AG04449 (cell line): ENCODE data around the gene ESRP2.

Source experiments
- CTCF ChIA-PET: fragments of 350-600 bp; formaldehyde crosslinking; extraction: SDS; loops from one replicate; lab custom pipeline; 2021; ENCODE audit warnings: antibody characterized with exemption; lab: Yijun Ruan, JAX
- POLR2A ChIA-PET: fragments of 400-600, 350-600 bp; formaldehyde crosslinking; extraction: SDS; loops from one replicate; lab custom pipeline; 2020; ENCODE audit warnings: antibody characterized with exemption, inconsistent platforms; lab: Yijun Ruan, JAX
- DNase-seq: peaks from one replicate; pipeline ENCODE4 v3.0.0-alpha.2; 2010; ENCODE audit warnings: low read depth, low spot score
- H3K4me3 ChIP-seq: 2 replicates; pipeline ENCODE4 v1.5.1; 2011; ENCODE audit warnings: low read depth, mild to moderate bottlenecking, control low read depth, low read length
- CTCF ChIP-seq: IDR thresholded peaks from one replicate; pipeline ENCODE4 v1.5.1; 2011; ENCODE audit warnings: mild to moderate bottlenecking, moderate library complexity, low read length, control low read depth, inconsistent platforms; ENCODE audit not compliant: insufficient read depth; ENCODE audit errors: missing control alignments

The ESRP2 gene

GRCh38 chr16:68238029-68238345, 2.1 kb upstream of the ESRP2 start:
- no peak for DNase-seq
- peak overlapping the region; percentile 60 for H3K4me3 ChIP-seq
- POLR2A ChIA-PET, result interaction anchor here (0.6 to 1.9 kb wide), 6 partner anchors 20 to 1076 kb away, joined by 3 to 13 read pairs (median 3); partner anchors contain the start of gene SLC7A6
- CTCF ChIA-PET, result interaction anchor here (1.2 to 3.7 kb wide), 7 partner anchors 8 to 237 kb away, joined by 3 to 35 read pairs (median 7); partner anchors contain the start of gene SLC7A6
- TF ChIP-seq CTCF, result no peak

GRCh38 chr16:68237243-68238028, 1.5 kb upstream of the ESRP2 start:
- no peak for TF ChIP-seq CTCF
- ChIA-PET POLR2A (interaction anchor here (0.5 to 1.9 kb wide), 9 partner anchors 20 to 1076 kb away, joined by 3 to 13 read pairs (median 4); partner anchors contain the start of genes PRMT7, SLC7A6 and SLC7A6OS), CTCF (interaction anchor here (1.0 to 3.7 kb wide), 8 partner anchors 9 to 172 kb away, joined by 3 to 35 read pairs (median 7); partner anchors contain the start of gene SLC7A6)
- H3K4me3 ChIP-seq, result peak overlapping the region; percentile 62
- DNase-seq, result peak; percentile 80

GRCh38 chr16:68236826-68237242, 907 bp upstream of the ESRP2 start:
- DNase-seq, result no peak
- no peak for TF ChIP-seq CTCF
- ChIA-PET POLR2A (interaction anchor here (1.0 to 1.9 kb wide), 5 partner anchors 27 to 270 kb away, joined by 3 to 13 read pairs (median 4); partner anchors contain the start of genes PRMT7, SLC7A6 and SLC7A6OS), CTCF (interaction anchor here (1.0 to 3.7 kb wide), 8 partner anchors 9 to 171 kb away, joined by 3 to 35 read pairs (median 6); partner anchors contain the start of gene SLC7A6)
- peak overlapping the region; percentile 62 for H3K4me3 ChIP-seq

GRCh38 chr16:68236137-68236825, 354 bp upstream of the ESRP2 start:
- ChIA-PET CTCF (interaction anchor here (1.0 to 3.7 kb wide), 5 partner anchors 8 to 142 kb away, joined by 3 to 23 read pairs (median 7); partner anchors contain the start of gene SLC7A6), POLR2A (interaction anchor here (1.8 kb wide), 1 partner anchor 152 kb away, joined by 7 read pairs; no protein-coding TSS in a partner anchor)
- no peak overlapping the region for H3K4me3 ChIP-seq
- no peak for DNase-seq
- no peak for TF ChIP-seq CTCF

- ChIA-PET CTCF (interaction anchor here (1.0 to 2.7 kb wide), 4 partner anchors 7 to 94 kb away, joined by 3 to 10 read pairs (median 6); partner anchors contain the start of gene SLC7A6), POLR2A (no interaction called here)
- no peak for DNase-seq
- TF ChIP-seq CTCF, result no peak
- no peak overlapping the region for H3K4me3 ChIP-seq
These were observed 630 bp downstream of the ESRP2 start for GRCh38 chr16:68235108-68235886.
